GM18502 (cell line): Measurements from ENCODE around the gene PTPN9.
"Not testable (repeated sequence)": the region's sequence is repeated elsewhere in the genome, so short reads cannot be mapped to it uniquely, and the experiment has no call there.

ENCODE experiments used
- ATAC-seq: cut with Tn5 transposase; IDR thresholded peaks from one replicate; pipeline ENCODE4 v1.9.1; 2021; ENCODE audit warnings: mild to moderate bottlenecking; ENCODE audit not compliant: unreplicated experiment, poor library complexity

PTPN9 gene

GRCh38 chr15:75578948-75579920, at the start of gene PTPN9:
PTPN9 (minus strand) TSS chr15:75579315; CDS start chr15:75578776, 539 bp downstream.
- ATAC-seq = peak; percentile 72

GRCh38 chr15:75625542-75626347, 46.6 kb upstream of the PTPN9 start, which contains the start of gene SNUPN:
SNUPN (minus strand) TSS chr15:75625725; CDS start chr15:75621051, 4,674 bp downstream.
- peak; percentile 79 for ATAC-seq

- ATAC-seq = no peak
Observed at GRCh38 chr15:75622505-75622904, 43.4 kb upstream of the PTPN9 start.

GRCh38 chr15:75620841-75621391, 41.8 kb upstream of the PTPN9 start:
- ATAC-seq = no peak

- no peak for ATAC-seq
Observed at GRCh38 chr15:75620058-75620820, 41.1 kb upstream of the PTPN9 start.

GRCh38 chr15:75616766-75617165, 37.7 kb upstream of the PTPN9 start:
- no peak for ATAC-seq

GRCh38 chr15:75606711-75607699, 27.9 kb upstream of the PTPN9 start:
- ATAC-seq = no peak

GRCh38 chr15:75606026-75606425, 26.9 kb upstream of the PTPN9 start:
- ATAC-seq = no peak

GRCh38 chr15:75599401-75599800, 20.3 kb upstream of the PTPN9 start:
- no peak for ATAC-seq

GRCh38 chr15:75598361-75598760, 19.2 kb upstream of the PTPN9 start:
- no peak for ATAC-seq

GRCh38 chr15:75597667-75598341, 18.7 kb upstream of the PTPN9 start:
- no peak for ATAC-seq

GRCh38 chr15:75596703-75597345, 17.7 kb upstream of the PTPN9 start:
- no peak for ATAC-seq

- ATAC-seq = no peak
Observed at GRCh38 chr15:75594276-75594675, 15.2 kb upstream of the PTPN9 start.

GRCh38 chr15:75591655-75592364, 12.7 kb upstream of the PTPN9 start:
- ATAC-seq = no peak

GRCh38 chr15:75590239-75590638, 11.1 kb upstream of the PTPN9 start:
- ATAC-seq = no peak

- ATAC-seq = no peak
Observed at GRCh38 chr15:75589071-75589470, 10.0 kb upstream of the PTPN9 start.

GRCh38 chr15:75586422-75586821, 7.3 kb upstream of the PTPN9 start:
- ATAC-seq = not testable (repeated sequence)
